Suprapubic skin (tissue), 4 donors: Measurements from ENCODE around the gene TRAPPC2L. TPM values are rescaled to one million over a fixed set of nuclear protein-coding genes. Genes with fewer than 3 reads are reported as not detected.
A peak's percentile ranks its signal among the peaks of the same experiment; 100 is the strongest.
"Not testable (repeated sequence)": the region's sequence is repeated elsewhere in the genome, so short reads cannot be mapped to it uniquely, and the experiment has no call there.

Source experiments
- DNase-seq, 2 donors: peaks; one replicate each; pipeline ENCODE4 v3.0.0-alpha.2; 2019; ENCODE audit warnings: low spot score in 2 of 2
- H3K27ac ChIP-seq: fragments of 200-600 bp; sonication (generic); one replicate; pipeline ENCODE4 v1.5.1; 2019
- H3K27me3 ChIP-seq: fragments of 200-600 bp; sonication (generic); one replicate; pipeline ENCODE4 v1.5.1; 2019
- H3K36me3 ChIP-seq: fragments of 200-600 bp; sonication (generic); one replicate; pipeline ENCODE4 v1.5.1; 2019
- H3K4me1 ChIP-seq: fragments of 200-600 bp; sonication (generic); one replicate; pipeline ENCODE4 v1.5.1; 2019
- H3K4me3 ChIP-seq: fragments of 200-600 bp; sonication (generic); one replicate; pipeline ENCODE4 v1.5.1; 2019; ENCODE audit warnings: mild to moderate bottlenecking
- H3K9me3 ChIP-seq: fragments of 200-600 bp; sonication (generic); one replicate; pipeline ENCODE4 v1.5.1; 2019
- CTCF ChIP-seq, 2 donors: fragments of 200-600 bp in 1 of 2; fragments of 450-650 bp in 1 of 2; sonication (generic) in 1 of 2; IDR thresholded peaks; one replicate each; pipeline ENCODE4 v1.5.1; 2016 to 2019; ENCODE audit warnings: antibody characterized with exemption in 2 of 2, mild to moderate bottlenecking in 1 of 2, moderate library complexity in 1 of 2
- EP300 ChIP-seq: sonication (generic); formaldehyde crosslinking; IDR thresholded peaks from one replicate; pipeline ENCODE4 v1.6.1; 2017; ENCODE audit warnings: antibody characterized with exemption
- POLR2A ChIP-seq, 2 donors: fragments of 450-650 bp; IDR thresholded peaks; one replicate each; pipeline ENCODE4 v1.6.1; 2017; ENCODE audit warnings: antibody characterized with exemption in 2 of 2, mild to moderate bottlenecking in 2 of 2, moderate library complexity in 2 of 2
- POLR2AphosphoS5 ChIP-seq, 3 donors: sonication (generic); formaldehyde crosslinking; IDR thresholded peaks; one replicate each; pipeline ENCODE4 v1.6.1; 2017; ENCODE audit warnings: antibody characterized with exemption in 3 of 3
- WGBS: methylation state at CpG from one replicate; pipeline ENCODE4 v1.1.5; 2018; 5-methylcytosine and 5-hydroxymethylcytosine counted together
- total RNA-seq, 4 donors: library from RNA; depleted of rRNA; stranded (reverse); fragments of >200 nt; gene quantifications; one replicate each; pipeline ENCODE4 v1.1.0, GENCODE V29; 2016

Gene TRAPPC2L
- total RNA-seq, 4 donors from 2014 or later = 31.9 to 49.2 (median 36.3) TPM

DNA sequence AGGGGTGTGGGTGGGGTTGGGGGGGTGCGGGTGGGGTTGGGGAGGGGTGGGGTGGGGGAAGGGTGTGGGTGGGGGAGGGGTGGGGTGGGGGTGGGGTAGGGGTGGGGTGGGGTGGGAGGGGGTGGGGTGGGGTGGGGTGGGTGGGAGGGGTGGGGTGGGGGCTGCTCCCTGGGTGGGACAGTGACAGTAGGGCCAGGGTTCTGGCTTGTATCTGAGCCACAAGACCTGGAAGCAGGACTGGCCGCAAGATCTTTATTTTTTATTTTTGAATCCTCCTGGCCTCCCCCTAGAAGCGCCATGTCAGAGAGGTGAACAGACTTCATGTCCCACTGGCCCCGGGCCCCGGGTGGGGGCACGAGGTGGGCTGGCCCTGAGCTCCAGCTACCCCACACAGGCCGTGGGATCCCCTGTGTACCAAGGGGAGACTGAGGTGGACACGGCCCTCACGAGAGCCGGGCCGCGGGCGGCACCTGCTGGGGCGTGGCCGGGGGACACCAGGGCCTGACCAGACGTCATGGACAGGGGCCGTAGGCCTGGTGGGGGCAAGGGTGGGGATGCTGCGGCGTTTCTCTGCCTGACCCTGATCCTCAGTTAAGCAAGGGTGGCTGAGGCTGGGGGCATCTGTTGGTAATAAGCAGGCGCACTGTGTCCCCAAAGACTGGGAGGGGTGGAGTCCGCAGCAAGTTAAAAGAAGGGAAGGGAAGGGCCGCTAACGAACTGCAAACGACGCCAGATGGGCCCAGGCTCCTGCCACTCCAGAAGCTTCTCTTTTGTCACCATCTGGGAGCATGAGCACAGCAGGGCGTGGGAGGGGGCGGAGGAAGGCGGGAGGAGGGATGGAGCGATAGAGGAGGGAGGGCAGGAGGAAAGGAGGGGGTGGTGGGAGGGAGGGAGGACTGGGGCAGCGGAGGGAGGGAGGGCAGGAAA is 31.8 kb downstream of the TRAPPC2L start:
- no peak for DNase-seq
- Histone ChIP-seq H3K27me3 (no peaks in the 10 kb centered on the region), H3K36me3 (peaks cover 10% of the 10 kb centered on the region), H3K9me3 (no peaks in the 10 kb centered on the region), H3K27ac (peak overlapping the region; percentile 45), H3K4me1 (peaks cover 11% of the 10 kb centered on the region), H3K4me3 (no peak overlapping the region)
- no peak for TF ChIP-seq POLR2AphosphoS5 (IDR thresholded peaks at IDR 0.05)
- TF ChIP-seq EP300 = no peak
- WGBS = 64% methylated on average over 18 of the region's 30 CpGs

DNA sequence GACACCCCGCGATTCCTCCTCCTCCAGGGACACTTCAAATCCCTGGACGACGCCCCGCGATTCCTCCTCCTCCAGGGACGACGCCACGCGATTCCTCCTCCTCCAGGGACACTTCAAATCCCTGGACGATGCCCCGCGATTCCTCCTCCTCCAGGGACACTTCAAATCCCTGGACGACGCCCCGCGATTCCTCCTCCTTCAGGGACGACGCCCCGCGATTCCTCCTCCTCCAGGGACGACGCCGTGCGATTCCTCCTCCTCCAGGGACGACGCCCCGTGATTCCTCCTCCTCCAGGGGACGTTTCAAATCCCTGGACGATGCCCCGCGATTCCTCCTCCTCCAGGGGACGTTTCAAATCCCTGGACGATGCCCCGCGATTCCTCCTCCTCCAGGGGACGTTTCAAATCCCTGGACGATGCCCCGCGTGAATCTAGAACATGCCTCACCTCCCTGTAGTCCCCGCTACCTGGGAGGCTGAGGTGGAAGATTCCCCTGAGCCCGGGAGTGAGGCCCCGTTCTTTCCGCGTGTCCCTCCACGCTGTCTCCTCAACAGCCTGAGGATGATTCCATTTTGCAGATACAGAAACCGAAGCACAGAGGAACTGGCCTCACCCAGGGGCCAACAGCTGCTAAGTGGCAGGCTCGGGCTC is 32.9 kb downstream of the TRAPPC2L start:
- not testable (repeated sequence) for H3K9me3 ChIP-seq, DNase-seq, H3K4me3 ChIP-seq, H3K27me3 ChIP-seq, H3K27ac ChIP-seq, H3K36me3 ChIP-seq
- peaks cover 11% of the 10 kb centered on the region for H3K4me1 ChIP-seq
- WGBS = 93% methylated on average over 48 of the region's 48 CpGs

GRCh38 chr16:88891083-88891482 is 34.2 kb downstream of the TRAPPC2L start:
- peaks cover 11% of the 10 kb centered on the region for H3K4me1 ChIP-seq
- H3K27ac ChIP-seq = no peak overlapping the region
- no peaks in the 10 kb centered on the region for H3K36me3 ChIP-seq
- DNase-seq = no peak
- TF ChIP-seq EP300 = no peak
- no peak for TF ChIP-seq POLR2AphosphoS5 (IDR thresholded peaks at IDR 0.05)
- no peak for TF ChIP-seq CTCF (IDR thresholded peaks at IDR 0.05)
- no peak for TF ChIP-seq POLR2A (IDR thresholded peaks at IDR 0.05)
- no peaks in the 10 kb centered on the region for H3K27me3 ChIP-seq
- no peaks in the 10 kb centered on the region for H3K9me3 ChIP-seq
- whole genome bisulfite sequencing = 83% methylated on average over 16 of the region's 16 CpGs
- no peak overlapping the region for H3K4me3 ChIP-seq

GRCh38 chr16:88892065-88892464 is 35.1 kb downstream of the TRAPPC2L start:
- Histone ChIP-seq H3K9me3 (no peaks in the 10 kb centered on the region), H3K27me3 (no peaks in the 10 kb centered on the region), H3K4me3 (no peak overlapping the region), H3K27ac (no peak overlapping the region), H3K36me3 (peaks cover 7% of the 10 kb centered on the region), H3K4me1 (peaks cover 11% of the 10 kb centered on the region)
- DNase-seq = no peak
- WGBS = 70% methylated on average over 13 of the region's 20 CpGs
- no peak for TF ChIP-seq POLR2A (IDR thresholded peaks at IDR 0.05)
- TF ChIP-seq POLR2AphosphoS5 (IDR thresholded peaks at IDR 0.05) = no peak
- no peak for TF ChIP-seq EP300
- TF ChIP-seq CTCF (IDR thresholded peaks at IDR 0.05) = no peak

- WGBS = 67% methylated on average over 9 of the region's 19 CpGs
- DNase-seq = no peak
- peaks cover 8% of the 10 kb centered on the region for H3K36me3 ChIP-seq
- TF ChIP-seq POLR2AphosphoS5 (IDR thresholded peaks at IDR 0.05) = no peak
- TF ChIP-seq EP300 = no peak
- TF ChIP-seq CTCF (IDR thresholded peaks at IDR 0.05) = no peak
- no peak for TF ChIP-seq POLR2A (IDR thresholded peaks at IDR 0.05)
- H3K4me3 ChIP-seq = no peak overlapping the region
- peaks cover 3% of the 10 kb centered on the region for H3K27me3 ChIP-seq
- H3K9me3 ChIP-seq = no peaks in the 10 kb centered on the region
- H3K4me1 ChIP-seq = peaks cover 5% of the 10 kb centered on the region
- H3K27ac ChIP-seq = no peak overlapping the region
Measured at GRCh38 chr16:88893127-88893968, 36.4 kb downstream of the TRAPPC2L start.

DNA sequence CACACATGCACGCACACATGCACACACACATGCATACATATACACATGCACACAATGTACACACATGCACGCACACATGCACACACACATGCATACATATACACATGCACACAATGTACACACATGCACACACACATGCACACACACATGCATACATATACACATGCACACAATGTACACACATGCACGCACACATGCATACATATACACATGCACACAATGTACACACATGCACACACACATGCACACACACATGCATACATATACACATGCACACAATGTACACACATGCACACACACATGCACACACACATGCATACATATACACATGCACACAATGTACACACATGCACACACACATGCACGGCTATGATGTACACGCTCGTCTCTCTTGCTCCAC is 37.3 kb downstream of the TRAPPC2L start:
- not testable (repeated sequence) for H3K4me3 ChIP-seq, DNase-seq, H3K4me1 ChIP-seq, H3K36me3 ChIP-seq, H3K9me3 ChIP-seq, H3K27me3 ChIP-seq, H3K27ac ChIP-seq
- WGBS = 80% methylated on average over 2 of the region's 6 CpGs
